Esophagus squamous epithelium (tissue), 4 donors: Measurements from ENCODE around the gene MAP3K19.

Source experiments
- POLR2A ChIP-seq, 4 donors: fragments of 450-650 bp; IDR thresholded peaks; one replicate each; pipeline ENCODE4 v1.6.1; 2017; ENCODE audit warnings: antibody characterized with exemption in 4 of 4, mild to moderate bottlenecking in 4 of 4, moderate library complexity in 3 of 4
- TF ChIP-seq, protein P1 (sequence below), 6 experiments: fragments of 450-650 bp in 4 of 6; fragments of 200-600 bp in 2 of 6; sonication (generic) in 2 of 6; IDR thresholded peaks; one replicate each; pipeline ENCODE4 v1.5.1; 2016 to 2019; ENCODE audit warnings: antibody characterized with exemption in 6 of 6, mild to moderate bottlenecking in 4 of 6, moderate library complexity in 4 of 6

DNA sequence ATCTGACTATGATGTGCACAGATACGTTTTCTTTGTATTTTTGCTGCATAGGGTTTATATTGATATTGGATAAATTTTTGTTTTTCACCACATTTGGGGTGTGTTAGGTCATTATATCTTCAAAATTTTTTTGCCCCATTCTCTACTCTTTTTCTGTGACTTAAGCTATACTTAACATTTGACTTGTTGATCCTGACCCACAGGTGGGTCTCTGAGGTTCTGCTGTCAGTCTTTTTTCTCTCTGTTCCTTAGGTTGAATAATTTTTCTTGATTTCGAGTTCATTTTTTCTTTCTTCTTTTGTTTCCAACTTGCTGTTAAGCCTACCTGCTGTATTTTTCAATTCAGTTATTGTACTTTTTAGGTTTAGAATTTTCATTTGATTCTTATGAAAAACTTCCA lies 16.9 kb upstream of the MAP3K19 start:
- TF ChIP-seq, protein P1, sequence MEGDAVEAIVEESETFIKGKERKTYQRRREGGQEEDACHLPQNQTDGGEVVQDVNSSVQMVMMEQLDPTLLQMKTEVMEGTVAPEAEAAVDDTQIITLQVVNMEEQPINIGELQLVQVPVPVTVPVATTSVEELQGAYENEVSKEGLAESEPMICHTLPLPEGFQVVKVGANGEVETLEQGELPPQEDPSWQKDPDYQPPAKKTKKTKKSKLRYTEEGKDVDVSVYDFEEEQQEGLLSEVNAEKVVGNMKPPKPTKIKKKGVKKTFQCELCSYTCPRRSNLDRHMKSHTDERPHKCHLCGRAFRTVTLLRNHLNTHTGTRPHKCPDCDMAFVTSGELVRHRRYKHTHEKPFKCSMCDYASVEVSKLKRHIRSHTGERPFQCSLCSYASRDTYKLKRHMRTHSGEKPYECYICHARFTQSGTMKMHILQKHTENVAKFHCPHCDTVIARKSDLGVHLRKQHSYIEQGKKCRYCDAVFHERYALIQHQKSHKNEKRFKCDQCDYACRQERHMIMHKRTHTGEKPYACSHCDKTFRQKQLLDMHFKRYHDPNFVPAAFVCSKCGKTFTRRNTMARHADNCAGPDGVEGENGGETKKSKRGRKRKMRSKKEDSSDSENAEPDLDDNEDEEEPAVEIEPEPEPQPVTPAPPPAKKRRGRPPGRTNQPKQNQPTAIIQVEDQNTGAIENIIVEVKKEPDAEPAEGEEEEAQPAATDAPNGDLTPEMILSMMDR (IDR thresholded peaks at IDR 0.05): no peak
- TF ChIP-seq POLR2A (IDR thresholded peaks at IDR 0.05): no peak
